NCI-H345 treated with DMSO at 0.1 percent for 48 hours (cell line): ENCODE results near the gene NUMA1.

Experiments
- DNase-seq: peaks from one replicate; lab custom pipeline; 2025; ENCODE audit not compliant: unreplicated experiment; lab: John Stamatoyannopoulos, UW

NUMA1 gene

DNA sequence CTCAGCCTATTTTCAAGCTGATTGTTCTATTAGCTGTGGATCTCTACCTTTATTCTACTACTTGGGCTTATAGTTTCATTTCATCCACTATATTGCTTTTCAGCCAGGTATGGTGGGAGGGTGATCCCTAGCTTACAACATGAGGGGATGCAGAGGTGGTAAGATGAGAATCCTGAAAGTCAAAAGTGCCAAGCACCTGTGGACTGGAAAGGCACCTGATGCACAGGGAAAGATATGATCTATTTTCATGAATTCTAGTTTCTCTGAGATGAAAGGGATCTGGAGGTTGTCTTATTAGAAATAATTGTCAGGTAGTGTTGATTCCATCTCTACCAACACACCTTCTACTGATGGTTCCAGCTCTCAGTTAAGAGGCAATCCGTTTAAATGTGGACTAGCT lies 103.3 kb downstream of the NUMA1 start:
- DNase-seq: no peak

DNA sequence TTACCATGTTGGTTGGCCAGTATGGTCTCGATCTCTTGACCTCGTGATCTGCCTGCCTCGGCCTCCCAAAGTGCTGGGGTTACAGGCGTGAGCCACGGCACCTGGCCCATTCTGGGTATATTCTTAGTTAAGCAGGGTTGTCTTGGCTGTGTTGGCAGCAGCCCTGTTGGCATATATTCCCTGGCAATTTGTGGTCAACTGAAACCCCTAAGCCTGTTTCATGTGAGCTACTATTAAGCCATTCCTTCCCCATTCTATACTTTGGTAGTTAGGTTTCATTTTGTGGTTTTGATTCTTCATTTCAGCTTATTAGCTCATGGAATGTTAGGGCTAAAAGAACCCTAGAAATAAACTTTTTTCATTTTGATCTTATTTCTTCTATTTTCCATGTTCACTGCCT lies 103.8 kb downstream of the NUMA1 start:
- no peak for DNase-seq

DNA sequence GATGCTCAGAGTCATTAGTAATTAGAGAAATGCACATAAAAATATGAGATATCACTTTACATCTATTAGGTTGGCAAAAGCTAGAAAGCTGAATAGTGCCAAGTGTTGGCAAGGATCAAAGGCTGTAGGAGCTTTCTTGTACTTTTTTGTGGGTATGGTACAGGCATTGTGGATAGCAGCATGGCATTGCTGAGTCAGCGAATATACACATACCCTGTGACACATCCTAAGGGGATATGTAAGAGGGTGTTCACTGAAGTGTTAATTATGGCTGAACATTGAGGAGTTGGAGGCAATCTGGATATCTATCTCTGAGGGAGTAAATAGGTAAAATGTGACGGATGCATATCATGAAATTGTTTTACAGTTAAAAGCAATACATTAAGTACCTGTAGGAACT lies 108.7 kb downstream of the NUMA1 start:
- no peak for DNase-seq

DNA sequence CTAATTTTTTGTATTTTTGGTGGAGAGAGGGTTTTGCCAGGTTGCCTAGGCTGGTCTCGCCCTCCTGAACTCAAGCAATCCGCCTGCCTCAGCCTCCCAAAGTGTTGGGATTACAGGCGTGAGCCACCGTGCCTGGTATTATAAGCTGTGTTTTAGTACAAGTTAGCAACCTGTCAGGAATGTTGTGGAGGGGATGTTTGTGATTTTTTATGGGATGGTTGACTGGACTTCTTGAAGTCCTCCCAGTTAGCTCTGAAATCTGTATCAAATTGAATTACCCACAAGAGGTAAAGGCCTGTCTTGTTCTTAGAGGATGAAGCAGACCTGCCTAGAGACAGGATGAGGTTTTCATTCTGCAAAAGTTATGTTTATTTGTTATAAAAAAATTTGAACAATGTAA lies 115.7 kb downstream of the NUMA1 start:
- no peak for DNase-seq

DNA sequence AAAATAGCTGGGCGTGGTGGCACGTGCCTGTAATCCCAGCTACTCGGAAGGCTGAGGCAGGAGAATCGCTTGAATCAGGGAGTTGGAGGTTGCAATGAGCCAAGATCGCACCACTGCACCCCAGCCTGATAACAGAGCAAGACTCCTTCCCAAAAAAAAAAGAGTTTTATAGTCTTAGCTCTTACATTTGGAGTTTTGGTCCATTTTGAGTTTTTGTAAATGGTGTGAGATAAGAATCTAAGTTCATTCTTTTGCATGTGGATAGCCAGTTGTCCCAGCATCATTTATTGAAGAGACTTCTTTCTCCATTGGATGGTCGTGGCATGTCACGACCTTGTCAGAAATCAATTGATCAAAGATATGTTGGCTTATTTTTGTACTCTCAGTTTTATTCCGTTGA lies 116.9 kb downstream of the NUMA1 start:
- DNase-seq: no peak

DNA sequence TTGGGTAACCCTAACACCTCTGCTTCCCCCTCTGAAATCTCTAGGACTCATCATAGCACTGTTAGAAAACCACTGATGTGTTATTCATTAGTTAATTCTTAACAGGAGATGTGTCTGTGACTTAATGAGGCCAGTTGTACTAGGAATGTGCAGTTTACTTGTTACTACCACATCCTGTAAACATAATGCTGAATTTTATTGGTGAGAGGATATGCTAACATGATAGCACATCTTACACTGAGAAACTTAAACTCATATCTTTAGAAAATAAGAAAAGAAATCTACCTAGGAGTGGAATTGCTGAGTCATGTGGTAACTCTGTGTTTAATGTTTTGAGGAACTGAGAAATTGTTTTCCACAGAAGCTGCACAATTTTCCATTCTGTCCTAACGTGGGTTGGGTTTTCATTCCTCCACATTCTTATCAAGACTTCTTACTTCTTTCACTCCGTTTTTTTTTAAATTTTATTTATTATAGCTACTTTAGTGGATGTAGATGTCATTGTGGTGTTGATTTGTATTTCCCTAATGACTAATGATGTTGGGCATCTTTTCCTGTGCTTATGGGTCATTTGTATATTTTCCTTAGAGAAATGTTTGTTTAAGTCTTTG lies 117.8 kb downstream of the NUMA1 start:
- DNase-seq: no peak

DNA sequence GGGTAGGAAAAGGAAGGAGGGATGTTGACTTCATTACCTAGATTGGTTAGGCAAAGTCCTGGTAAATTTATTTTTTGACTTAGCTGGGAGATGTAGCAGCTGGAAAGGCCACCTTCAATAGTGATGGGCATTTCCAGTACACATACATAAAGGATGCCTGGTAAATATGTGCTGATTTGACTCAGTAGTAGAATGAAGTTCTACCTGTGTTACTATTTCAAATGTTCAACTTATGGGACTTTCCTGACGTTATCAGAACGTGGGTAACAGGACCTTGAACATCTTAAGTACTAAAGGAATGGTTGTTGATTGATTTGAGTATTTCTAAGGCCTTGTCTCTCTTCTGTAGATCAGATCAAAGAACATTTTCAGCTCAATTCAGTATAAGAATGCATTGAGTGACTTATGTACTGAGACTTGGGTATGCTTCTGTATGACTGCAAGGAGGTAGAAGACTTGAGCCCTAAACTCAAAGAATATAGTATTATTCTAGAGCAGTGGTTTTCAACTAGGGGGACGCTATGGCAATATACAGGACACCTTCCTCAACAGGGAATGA lies 124.4 kb downstream of the NUMA1 start:
- no peak for DNase-seq
